Keratinocyte (primary cell): ENCODE results near the gene TNS1. TPM values are rescaled to one million over a fixed set of nuclear protein-coding genes. Genes with fewer than 3 reads are reported as not detected.

Experiments used
- DNase-seq: peaks from one replicate; pipeline ENCODE4 v3.0.0-alpha.2; 2011; ENCODE audit warnings: low read depth, missing footprints, low spot score
- FAIRE-seq: peaks from 2 replicates; lab custom pipeline; 2011; peaks lifted over from hg19 to GRCh38; lab: Jason Lieb, UNC
- H2AFZ ChIP-seq: 2 replicates; pipeline ENCODE4 v1.6.0; 2012; ENCODE audit warnings: low read length, control low read depth, inconsistent platforms; ENCODE audit not compliant: control insufficient read depth
- H3K27ac ChIP-seq: 2 replicates; pipeline ENCODE4 v1.5.1; 2011; ENCODE audit warnings: low read length; ENCODE audit not compliant: control insufficient read depth, insufficient read depth
- H3K27me3 ChIP-seq: 3 replicates; pipeline ENCODE4 v1.6.0; 2011; ENCODE audit warnings: low read length; ENCODE audit not compliant: control insufficient read depth, insufficient read depth; ENCODE audit errors: extremely low read depth
- H3K36me3 ChIP-seq, 2 experiments: 2 replicates in 1 of 2; 3 replicates in 1 of 2; pipeline ENCODE4 v1.5.1; 2011; ENCODE audit warnings: low read length in 2 of 2, mild to moderate bottlenecking in 1 of 2; ENCODE audit not compliant: control insufficient read depth in 2 of 2, insufficient read depth in 2 of 2; ENCODE audit errors: extremely low read depth in 1 of 2
- H3K4me1 ChIP-seq: 3 replicates; pipeline ENCODE4 v1.5.1; 2011; ENCODE audit warnings: low read length; ENCODE audit not compliant: control insufficient read depth, insufficient read depth; ENCODE audit errors: extremely low read depth
- H3K4me2 ChIP-seq: 3 replicates; pipeline ENCODE4 v1.6.0; 2011; ENCODE audit warnings: low read depth, low read length; ENCODE audit not compliant: control insufficient read depth, insufficient read depth; ENCODE audit errors: extremely low read depth
- H3K4me3 ChIP-seq, 3 experiments: fragments of 200-600 bp in 1 of 3; sonication (generic) in 1 of 3; 2 replicates in 2 of 3; 3 replicates in 1 of 3; pipeline ENCODE4 v1.5.1; 2011 to 2016; ENCODE audit warnings: low read length in 3 of 3, mild to moderate bottlenecking in 3 of 3, control low read depth in 2 of 3, inconsistent platforms in 1 of 3, low read depth in 1 of 3, mixed read lengths in 1 of 3, mixed run types in 1 of 3, moderate library complexity in 1 of 3; ENCODE audit not compliant: control insufficient read depth in 2 of 3, insufficient read depth in 2 of 3; ENCODE audit errors: extremely low read depth in 1 of 3
- H3K79me2 ChIP-seq: 2 replicates; pipeline ENCODE4 v1.6.0; 2012; ENCODE audit warnings: low read length; ENCODE audit not compliant: control insufficient read depth, insufficient read depth
- H3K9ac ChIP-seq: 3 replicates; pipeline ENCODE4 v1.6.0; 2011; ENCODE audit warnings: low read length; ENCODE audit not compliant: control insufficient read depth, insufficient read depth; ENCODE audit errors: extremely low read depth
- H3K9me1 ChIP-seq: 3 replicates; pipeline ENCODE4 v1.6.0; 2011; ENCODE audit warnings: low read length; ENCODE audit not compliant: control insufficient read depth, insufficient read depth; ENCODE audit errors: extremely low read depth
- H3K9me3 ChIP-seq: 2 replicates; pipeline ENCODE4 v1.5.1; 2012; ENCODE audit warnings: low read depth, low read length; ENCODE audit not compliant: control insufficient read depth
- H4K20me1 ChIP-seq: 3 replicates; pipeline ENCODE4 v1.6.0; 2011; ENCODE audit warnings: low read length; ENCODE audit not compliant: control insufficient read depth, insufficient read depth; ENCODE audit errors: extremely low read depth
- CTCF ChIP-seq, 3 experiments: IDR thresholded peaks in 1 of 3; conservative IDR thresholded peaks in 1 of 3; optimal IDR thresholded peaks in 1 of 3; 2 replicates in 2 of 3; 3 replicates in 1 of 3; pipeline versions ENCODE3 to v1.5.1; 2011; ENCODE audit warnings: low read length in 3 of 3, mild to moderate bottlenecking in 3 of 3, moderate library complexity in 2 of 3, control low read depth in 1 of 3, inconsistent platforms in 1 of 3; ENCODE audit not compliant: insufficient read depth in 2 of 3; ENCODE audit errors: extremely low read depth in 1 of 3
- EZH2 ChIP-seq: IDR thresholded peaks from one replicate; pipeline ENCODE4 v1.6.1; 2012; ENCODE audit warnings: inconsistent platforms, mild to moderate bottlenecking, low read length, moderate library complexity
- dilution Hi-C: fragments of 300-500 bp; cut with MboI; formaldehyde crosslinking; loops from one replicate; pipeline ENCODE4 v1.7.0; 2020; ENCODE audit warnings: low sequenced_read_pairs; ENCODE audit not compliant: extremely low pct_ligation_motif_present
- polyA plus RNA-seq, 5 experiments: library from polyadenylated mRNA; depleted of rRNA in 3 of 5; stranded (reverse) in 3 of 5; stranded (forward) in 1 of 5; unstranded in 1 of 5; fragments of >200 nt; gene quantifications; 1 replicate in 1 of 5; 2 replicates in 3 of 5; 3 replicates in 1 of 5; pipeline versions ENCODE4 v1.2.1 to v1.2.3, GENCODE V29; 2011 to 2012; ENCODE audit warnings: missing spikeins in 2 of 5, low read depth in 1 of 5, low replicate concordance in 1 of 5

TNS1 gene
- polyA plus RNA-seq, 1 donor (not counting 4 experiments of a cell fraction or from before 2014, with no cell fraction given) = 2.5 TPM

DNA sequence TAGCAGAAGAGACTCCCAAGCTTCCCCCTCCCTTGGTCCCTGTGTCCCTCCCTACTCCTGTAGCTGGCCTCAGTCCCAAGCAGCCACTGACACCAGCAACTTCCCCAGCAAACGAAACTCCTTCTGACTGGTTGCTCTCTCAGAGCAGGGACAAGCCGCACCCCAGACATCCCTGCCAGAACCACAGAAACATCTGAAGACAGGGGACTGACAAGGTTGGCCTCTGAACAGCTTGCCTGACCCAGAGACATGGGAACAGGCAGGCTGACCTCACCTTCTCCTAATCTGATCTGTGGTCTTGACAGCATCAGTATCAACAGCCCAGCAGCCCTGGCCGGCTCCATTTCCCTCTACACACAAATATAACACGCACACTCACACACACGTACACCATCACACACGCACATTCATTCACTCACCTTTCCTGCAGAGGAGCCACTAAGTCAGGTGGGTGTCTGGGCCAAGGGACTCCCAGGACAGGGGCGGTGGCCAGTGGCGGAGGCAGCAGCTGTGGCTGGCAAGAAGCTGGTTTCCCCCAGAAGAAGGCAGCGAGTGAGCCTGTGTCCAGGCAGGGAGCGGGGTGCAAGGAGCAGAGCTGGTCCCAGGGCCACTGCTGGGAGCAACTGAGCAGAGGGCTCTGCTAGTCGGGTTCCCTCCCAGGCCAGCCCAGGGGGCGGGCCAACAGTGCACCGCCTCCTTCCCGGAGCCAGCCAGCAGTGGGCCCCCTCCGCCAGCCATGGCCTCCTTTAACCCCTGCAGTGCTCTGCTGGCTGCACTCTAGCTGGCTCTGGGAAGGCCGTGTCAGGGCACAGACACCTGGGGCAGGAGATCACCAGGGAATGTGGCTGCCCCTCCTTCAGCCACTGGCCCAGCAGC, 59.1 kb downstream of the TNS1 start:
- FAIRE-seq (no peak), DNase-seq (no peak)
- peak in 1 of 3 experiments; percentile 23 for TF ChIP-seq CTCF (optimal IDR thresholded peaks at IDR 0.05 in 1 of 3, IDR thresholded peaks at IDR 0.05 in 1 of 3, conservative IDR thresholded peaks at IDR 0.05 in 1 of 3; ENCODE audit: extremely low read depth in 1 of 3, insufficient read depth in 2 of 3, low read length in 3 of 3)
- peak; percentile 35 for TF ChIP-seq EZH2
- no peak overlapping the region for H3K4me3 ChIP-seq
- H3K27ac ChIP-seq = no peak overlapping the region
- no peaks in the 10 kb centered on the region for H4K20me1 ChIP-seq
- no peaks in the 10 kb centered on the region for H3K79me2 ChIP-seq
- H3K9ac ChIP-seq = no peak overlapping the region
- no peaks in the 10 kb centered on the region for H3K36me3 ChIP-seq
- H3K4me2 ChIP-seq = no peak overlapping the region
- peaks cover 41% of the 10 kb centered on the region for H3K27me3 ChIP-seq
- dilution Hi-C loops = no loop called here
- no peaks in the 10 kb centered on the region for H3K9me3 ChIP-seq
- H2AFZ ChIP-seq = no peak overlapping the region
- H3K4me1 ChIP-seq = no peaks in the 10 kb centered on the region
- H3K9me1 ChIP-seq = no peaks in the 10 kb centered on the region

DNA sequence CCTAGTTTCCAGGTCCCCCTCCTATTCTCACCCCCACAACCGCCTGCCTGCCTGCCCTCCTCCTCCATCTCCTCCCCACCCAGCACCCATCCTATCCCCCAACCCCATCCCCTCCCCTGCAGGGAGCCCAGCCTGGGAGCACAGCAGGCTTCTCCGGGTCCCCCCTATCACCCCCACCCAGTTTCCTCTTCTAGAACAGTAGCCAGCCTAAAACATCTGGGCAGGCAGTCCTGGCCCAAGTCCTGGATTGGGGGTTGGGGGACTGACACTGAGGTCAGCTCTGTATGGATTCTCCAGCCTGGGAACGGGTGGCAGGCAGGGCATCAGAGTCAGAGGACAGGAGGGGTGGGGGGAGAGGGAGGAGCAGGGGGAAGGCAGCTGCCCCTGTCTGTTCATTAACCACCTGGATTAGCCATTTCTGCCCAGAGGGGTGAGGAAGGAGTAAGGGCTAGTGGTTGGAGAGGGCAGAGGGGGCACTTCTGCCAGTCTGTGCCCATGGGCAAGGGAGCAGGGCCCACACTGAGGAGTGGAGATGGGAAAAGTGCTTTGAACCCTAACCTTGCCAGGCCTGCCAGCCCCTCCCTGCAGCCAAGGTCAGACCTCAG, 60.0 kb downstream of the TNS1 start:
- Histone ChIP-seq H3K4me2 (no peak overlapping the region), H3K27ac (no peak overlapping the region), H3K36me3 (no peaks in the 10 kb centered on the region), H2AFZ (no peak overlapping the region), H3K9me3 (no peaks in the 10 kb centered on the region), H3K79me2 (no peaks in the 10 kb centered on the region), H3K4me1 (no peaks in the 10 kb centered on the region), H3K9me1 (no peaks in the 10 kb centered on the region), H3K9ac (no peak overlapping the region), H4K20me1 (no peaks in the 10 kb centered on the region), H3K4me3 (no peak overlapping the region), H3K27me3 (peaks cover 41% of the 10 kb centered on the region)
- DNase-seq = no peak
- dilution Hi-C loops = no loop called here
- TF ChIP-seq EZH2 = no peak
- TF ChIP-seq CTCF (optimal IDR thresholded peaks at IDR 0.05 in 1 of 3, IDR thresholded peaks at IDR 0.05 in 1 of 3, conservative IDR thresholded peaks at IDR 0.05 in 1 of 3; ENCODE audit: extremely low read depth in 1 of 3, insufficient read depth in 2 of 3, low read length in 3 of 3) = no peak
- FAIRE-seq = no peak
